K562 (cell line): ENCODE measurements around the gene LPIN1. TPM values are rescaled to one million over a fixed set of nuclear protein-coding genes. Genes with fewer than 3 reads are reported as not detected.

Experiments
- ATAC-seq: fragments of 200-7000 bp; cut with Tn5 transposase; 3 replicates; pipeline ENCODE4 v1.9.1; 2020; ENCODE audit warnings: moderate library complexity
- BruUV-seq: library from RNA; stranded (reverse); fragments of 400-500 nt; replicated peaks from 2 replicates; lab custom pipeline; 2021; lab: Mats Ljungman, UMichigan
- CTCF ChIA-PET: fragments of 300-600 bp; formaldehyde crosslinking; extraction: SDS; loops from one replicate; lab custom pipeline; 2021; ENCODE audit warnings: low intra/inter-chr PET ratio; lab: Yijun Ruan, JAX
- POLR2A ChIA-PET: fragments of 300-600, 350-650 bp; sonication (Branson Sonifier 250); formaldehyde crosslinking; extraction: SDS; loops from one replicate; lab custom pipeline; 2021; ENCODE audit warnings: antibody characterized with exemption, inconsistent platforms; lab: Yijun Ruan, JAX
- DNase-seq, 4 experiments: peaks; one replicate each; pipeline versions ENCODE4 v3.0.0 to v3.0.0-alpha.2; 2011 to 2018; ENCODE audit warnings: low spot score in 3 of 4, mixed read lengths in 3 of 4; ENCODE audit errors: extremely low read depth in 1 of 4
- FAIRE-seq: peaks from 2 replicates; lab custom pipeline; 2011; peaks lifted over from hg19 to GRCh38; lab: Jason Lieb, UNC
- H2AFZ ChIP-seq: 2 replicates; pipeline ENCODE4 v1.6.0; 2011; ENCODE audit warnings: low read depth, low read length, control low read depth, inconsistent platforms
- H3K27ac ChIP-seq: fragments of 200-600 bp; 3 replicates; pipeline ENCODE4 v1.8.0; 2011; ENCODE audit warnings: low read depth, mild to moderate bottlenecking, control low read depth, inconsistent platforms, low read length, moderate library complexity, mixed read lengths; ENCODE audit errors: extremely low read depth
- H3K27me3 ChIP-seq, 2 experiments: fragments of 300-600 bp in 1 of 2; 2 replicates in 1 of 2; 3 replicates in 1 of 2; pipeline versions ENCODE4 v1.6.0 to v1.8.0; 2011; ENCODE audit warnings: inconsistent platforms in 2 of 2, low read length in 2 of 2, mild to moderate bottlenecking in 1 of 2, mixed read lengths in 1 of 2, moderate library complexity in 1 of 2; ENCODE audit not compliant: control insufficient read depth in 2 of 2, insufficient read depth in 2 of 2
- H3K36me3 ChIP-seq: fragments of 300-600 bp; 3 replicates; pipeline ENCODE4 v1.8.0; 2011; ENCODE audit warnings: mild to moderate bottlenecking, low read length, inconsistent platforms; ENCODE audit not compliant: control insufficient read depth, insufficient read depth
- H3K4me1 ChIP-seq, 2 experiments: fragments of 200-600 bp in 1 of 2; replicated peaks in 1 of 2; 2 replicates in 1 of 2; 3 replicates in 1 of 2; pipeline versions ENCODE4 v1.5.1 to v1.8.0; 2011; ENCODE audit warnings: inconsistent platforms in 2 of 2, low read length in 2 of 2, mild to moderate bottlenecking in 1 of 2, mixed read lengths in 1 of 2, moderate library complexity in 1 of 2; ENCODE audit not compliant: control insufficient read depth in 2 of 2, insufficient read depth in 2 of 2
- H3K4me2 ChIP-seq: 2 replicates; pipeline ENCODE4 v1.6.1; 2011; ENCODE audit warnings: low read length, control low read depth, inconsistent platforms, mixed read lengths; ENCODE audit not compliant: insufficient read depth
- H3K4me3 ChIP-seq: fragments of 200-600 bp; sonication (generic), shearing (Covaris generic); 2 replicates; pipeline ENCODE4 v1.5.1; 2016; ENCODE audit warnings: control low read depth, inconsistent platforms
- H3K79me2 ChIP-seq: fragments of 200-600 bp; 3 replicates; pipeline ENCODE4 v1.8.0; 2011; ENCODE audit warnings: low read length, inconsistent platforms; ENCODE audit not compliant: control insufficient read depth, insufficient read depth
- H3K9ac ChIP-seq, 2 experiments: 2 replicates each; pipeline versions ENCODE4 v1.6.0 to v1.6.1; 2011; ENCODE audit warnings: low read depth in 2 of 2, low read length in 2 of 2, control low read depth in 1 of 2, inconsistent platforms in 1 of 2, mild to moderate bottlenecking in 1 of 2, mixed read lengths in 1 of 2; ENCODE audit not compliant: insufficient read depth in 1 of 2
- H3K9me1 ChIP-seq: one replicate; pipeline ENCODE4 v1.6.0; 2011; ENCODE audit warnings: inconsistent platforms, mild to moderate bottlenecking, low read length, moderate library complexity; ENCODE audit not compliant: control insufficient read depth, insufficient read depth
- H3K9me3 ChIP-seq: replicated peaks from 2 replicates; pipeline ENCODE4 v1.5.1; 2011; ENCODE audit warnings: low read depth, low read length, inconsistent platforms; ENCODE audit not compliant: control insufficient read depth, insufficient read depth
- H4K20me1 ChIP-seq: replicated peaks from 2 replicates; pipeline ENCODE4 v1.6.1; 2011; ENCODE audit warnings: low read length, inconsistent platforms, mixed read lengths; ENCODE audit not compliant: control insufficient read depth, insufficient read depth
- DACH1 ChIP-seq: fragments of 450-650 bp; IDR thresholded peaks from 2 replicates; pipeline ENCODE4 v1.6.1; 2018; ENCODE audit not compliant: partially characterized antibody
- POLR2G ChIP-seq: fragments of 200-400 bp; formaldehyde crosslinking; IDR thresholded peaks from 2 replicates; pipeline ENCODE4 v1.6.1; 2017; ENCODE audit warnings: low read depth, mild to moderate bottlenecking, antibody characterized with exemption, low read length, moderate library complexity
- TAF9B ChIP-seq: fragments of 450-650 bp; IDR thresholded peaks from 2 replicates; pipeline ENCODE4 v1.6.1; 2018; ENCODE audit warnings: mild to moderate bottlenecking; ENCODE audit not compliant: partially characterized antibody
- ZNF347 ChIP-seq: fragments of 450-650 bp; formaldehyde crosslinking; IDR thresholded peaks from 2 replicates; pipeline ENCODE4 v1.4.0; 2020; ENCODE audit warnings: low read depth, mild to moderate bottlenecking, moderate library complexity
- ZNF512 ChIP-seq: IDR thresholded peaks from 2 replicates; pipeline ENCODE4 v1.6.1; 2016; ENCODE audit warnings: missing genetic modification characterization, missing compliant biosample characterization
- ZSCAN29 ChIP-seq: fragments of 450-650 bp; IDR thresholded peaks from 2 replicates; pipeline ENCODE4 v1.6.1; 2017
- WGBS: fragments of 100-300 bp; shearing (Covaris generic); methylation state at CpG from one replicate; pipeline ENCODE4 v1.1.6; 2016; ENCODE audit warnings: low coverage, mixed read lengths; ENCODE audit not compliant: insufficient coverage; ENCODE audit errors: missing lambda C conversion rate; 5-methylcytosine and 5-hydroxymethylcytosine counted together
- in situ Hi-C: fragments of 300-500 bp; cut with MboI; formaldehyde crosslinking; loops from 4 replicates; pipeline ENCODE4 v1.15.0; 2018; ENCODE audit warnings: inconsistent platforms, mixed read lengths
- intact Hi-C: fragments of 100-400 bp; cut with micrococcal nuclease; formaldehyde crosslinking; loops from 2 replicates; pipeline ENCODE4 v1.14.2; 2022
- polyA plus RNA-seq, 8 experiments: library from polyadenylated mRNA; depleted of rRNA in 4 of 8; stranded (reverse) in 5 of 8; unstranded in 3 of 8; fragments of >200 nt; fragmentation: Nextera tagmentation in 2 of 8; fragmentation: Illumina TruSeq in 1 of 8; extraction: Ambion mirVana in 2 of 8; extraction: Trizol in 1 of 8; gene quantifications; 2 replicates each; pipeline versions ENCODE4 v1.2.1 to v1.2.3, GENCODE V29; 2011 to 2014; ENCODE audit warnings: inconsistent platforms in 1 of 8, missing spikeins in 1 of 8
- total RNA-seq, 7 experiments: library from RNA; depleted of rRNA in 6 of 7; stranded (reverse); fragments of >200 nt in 6 of 7; fragmentation: Illumina TruSeq in 2 of 7; extraction: Trizol in 2 of 7; gene quantifications; 2 replicates each; pipeline versions ENCODE4 v1.2.1 to v1.2.3, GENCODE V29; 2011 to 2021; ENCODE audit warnings: low replicate concordance in 1 of 7
- TF ChIP-seq, protein P1 (sequence below): fragments of 450-650 bp; IDR thresholded peaks from 2 replicates; pipeline ENCODE4 v1.6.1; 2016; ENCODE audit warnings: mild to moderate bottlenecking, moderate library complexity

LPIN1 gene
- total and polyA plus RNA-seq, 9 of the 15 experiments (the other 6 are each of a cell fraction or from before 2014, with no cell fraction given) = 9.2 to 84.0 (median 27.8) TPM

- ChIA-PET CTCF (no interaction called here), POLR2A (interaction anchor here (0.6 to 1.1 kb wide), 3 partner anchors 10 to 20 kb away, joined by 3 to 4 read pairs (median 3); no protein-coding TSS in a partner anchor)
- Histone ChIP-seq H3K36me3 (peaks cover 63% of the 10 kb centered on the region), H3K27ac (no peak overlapping the region), H3K27me3 (no peaks in the 10 kb centered on the region), H3K4me1 (peaks cover 17 to 31% of the 10 kb centered on the region in 2 experiments), H4K20me1 (peaks cover 7% of the 10 kb centered on the region), H3K9ac (peak overlapping the region in 1 of 2 experiments; percentile 2; a peak in 1 of 4 replicates), H3K9me3 (no peaks in the 10 kb centered on the region), H3K9me1 (no peaks in the 10 kb centered on the region), H3K79me2 (peaks cover 44% of the 10 kb centered on the region), H3K4me3 (no peak overlapping the region), H3K4me2 (no peak overlapping the region), H2AFZ (no peak overlapping the region)
- no TSS peak for BruUV-seq
- TF ChIP-seq, protein P1, sequence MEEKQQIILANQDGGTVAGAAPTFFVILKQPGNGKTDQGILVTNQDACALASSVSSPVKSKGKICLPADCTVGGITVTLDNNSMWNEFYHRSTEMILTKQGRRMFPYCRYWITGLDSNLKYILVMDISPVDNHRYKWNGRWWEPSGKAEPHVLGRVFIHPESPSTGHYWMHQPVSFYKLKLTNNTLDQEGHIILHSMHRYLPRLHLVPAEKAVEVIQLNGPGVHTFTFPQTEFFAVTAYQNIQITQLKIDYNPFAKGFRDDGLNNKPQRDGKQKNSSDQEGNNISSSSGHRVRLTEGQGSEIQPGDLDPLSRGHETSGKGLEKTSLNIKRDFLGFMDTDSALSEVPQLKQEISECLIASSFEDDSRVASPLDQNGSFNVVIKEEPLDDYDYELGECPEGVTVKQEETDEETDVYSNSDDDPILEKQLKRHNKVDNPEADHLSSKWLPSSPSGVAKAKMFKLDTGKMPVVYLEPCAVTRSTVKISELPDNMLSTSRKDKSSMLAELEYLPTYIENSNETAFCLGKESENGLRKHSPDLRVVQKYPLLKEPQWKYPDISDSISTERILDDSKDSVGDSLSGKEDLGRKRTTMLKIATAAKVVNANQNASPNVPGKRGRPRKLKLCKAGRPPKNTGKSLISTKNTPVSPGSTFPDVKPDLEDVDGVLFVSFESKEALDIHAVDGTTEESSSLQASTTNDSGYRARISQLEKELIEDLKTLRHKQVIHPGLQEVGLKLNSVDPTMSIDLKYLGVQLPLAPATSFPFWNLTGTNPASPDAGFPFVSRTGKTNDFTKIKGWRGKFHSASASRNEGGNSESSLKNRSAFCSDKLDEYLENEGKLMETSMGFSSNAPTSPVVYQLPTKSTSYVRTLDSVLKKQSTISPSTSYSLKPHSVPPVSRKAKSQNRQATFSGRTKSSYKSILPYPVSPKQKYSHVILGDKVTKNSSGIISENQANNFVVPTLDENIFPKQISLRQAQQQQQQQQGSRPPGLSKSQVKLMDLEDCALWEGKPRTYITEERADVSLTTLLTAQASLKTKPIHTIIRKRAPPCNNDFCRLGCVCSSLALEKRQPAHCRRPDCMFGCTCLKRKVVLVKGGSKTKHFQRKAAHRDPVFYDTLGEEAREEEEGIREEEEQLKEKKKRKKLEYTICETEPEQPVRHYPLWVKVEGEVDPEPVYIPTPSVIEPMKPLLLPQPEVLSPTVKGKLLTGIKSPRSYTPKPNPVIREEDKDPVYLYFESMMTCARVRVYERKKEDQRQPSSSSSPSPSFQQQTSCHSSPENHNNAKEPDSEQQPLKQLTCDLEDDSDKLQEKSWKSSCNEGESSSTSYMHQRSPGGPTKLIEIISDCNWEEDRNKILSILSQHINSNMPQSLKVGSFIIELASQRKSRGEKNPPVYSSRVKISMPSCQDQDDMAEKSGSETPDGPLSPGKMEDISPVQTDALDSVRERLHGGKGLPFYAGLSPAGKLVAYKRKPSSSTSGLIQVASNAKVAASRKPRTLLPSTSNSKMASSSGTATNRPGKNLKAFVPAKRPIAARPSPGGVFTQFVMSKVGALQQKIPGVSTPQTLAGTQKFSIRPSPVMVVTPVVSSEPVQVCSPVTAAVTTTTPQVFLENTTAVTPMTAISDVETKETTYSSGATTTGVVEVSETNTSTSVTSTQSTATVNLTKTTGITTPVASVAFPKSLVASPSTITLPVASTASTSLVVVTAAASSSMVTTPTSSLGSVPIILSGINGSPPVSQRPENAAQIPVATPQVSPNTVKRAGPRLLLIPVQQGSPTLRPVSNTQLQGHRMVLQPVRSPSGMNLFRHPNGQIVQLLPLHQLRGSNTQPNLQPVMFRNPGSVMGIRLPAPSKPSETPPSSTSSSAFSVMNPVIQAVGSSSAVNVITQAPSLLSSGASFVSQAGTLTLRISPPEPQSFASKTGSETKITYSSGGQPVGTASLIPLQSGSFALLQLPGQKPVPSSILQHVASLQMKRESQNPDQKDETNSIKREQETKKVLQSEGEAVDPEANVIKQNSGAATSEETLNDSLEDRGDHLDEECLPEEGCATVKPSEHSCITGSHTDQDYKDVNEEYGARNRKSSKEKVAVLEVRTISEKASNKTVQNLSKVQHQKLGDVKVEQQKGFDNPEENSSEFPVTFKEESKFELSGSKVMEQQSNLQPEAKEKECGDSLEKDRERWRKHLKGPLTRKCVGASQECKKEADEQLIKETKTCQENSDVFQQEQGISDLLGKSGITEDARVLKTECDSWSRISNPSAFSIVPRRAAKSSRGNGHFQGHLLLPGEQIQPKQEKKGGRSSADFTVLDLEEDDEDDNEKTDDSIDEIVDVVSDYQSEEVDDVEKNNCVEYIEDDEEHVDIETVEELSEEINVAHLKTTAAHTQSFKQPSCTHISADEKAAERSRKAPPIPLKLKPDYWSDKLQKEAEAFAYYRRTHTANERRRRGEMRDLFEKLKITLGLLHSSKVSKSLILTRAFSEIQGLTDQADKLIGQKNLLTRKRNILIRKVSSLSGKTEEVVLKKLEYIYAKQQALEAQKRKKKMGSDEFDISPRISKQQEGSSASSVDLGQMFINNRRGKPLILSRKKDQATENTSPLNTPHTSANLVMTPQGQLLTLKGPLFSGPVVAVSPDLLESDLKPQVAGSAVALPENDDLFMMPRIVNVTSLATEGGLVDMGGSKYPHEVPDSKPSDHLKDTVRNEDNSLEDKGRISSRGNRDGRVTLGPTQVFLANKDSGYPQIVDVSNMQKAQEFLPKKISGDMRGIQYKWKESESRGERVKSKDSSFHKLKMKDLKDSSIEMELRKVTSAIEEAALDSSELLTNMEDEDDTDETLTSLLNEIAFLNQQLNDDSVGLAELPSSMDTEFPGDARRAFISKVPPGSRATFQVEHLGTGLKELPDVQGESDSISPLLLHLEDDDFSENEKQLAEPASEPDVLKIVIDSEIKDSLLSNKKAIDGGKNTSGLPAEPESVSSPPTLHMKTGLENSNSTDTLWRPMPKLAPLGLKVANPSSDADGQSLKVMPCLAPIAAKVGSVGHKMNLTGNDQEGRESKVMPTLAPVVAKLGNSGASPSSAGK = no peak
- TF ChIP-seq ZSCAN29 (no peak), ZNF512 (no peak), DACH1 (no peak), ZNF347 (CRISPR knock-in tag) (no peak), POLR2G (0 out of 2 replicates have a peak, but pooled peaks have one; percentile 17), TAF9B (no peak)
- intact Hi-C loops (no loop called here), in situ Hi-C loops (no loop called here)
- 97% methylated on average over 5 of the region's 10 CpGs for WGBS
- no peak for ATAC-seq
- FAIRE-seq = no peak
- DNase-seq = no peak
Observed at GRCh38 chr2:11764920-11765319, 18.5 kb downstream of the LPIN1 start.
